SK-N-SH treated with all-trans-retinoic acid at 6 μM for 48 hours (cell line): ENCODE results near the gene SFPQ.

ENCODE experiments used
- ARNTL ChIP-seq: fragments of 450-650 bp; formaldehyde crosslinking; IDR thresholded peaks from 2 replicates; pipeline ENCODE4 v1.5.0; 2020; ENCODE audit warnings: low read depth, mild to moderate bottlenecking, moderate library complexity, borderline replicate concordance
- CSDC2 ChIP-seq: fragments of 250-450 bp; sonication (Bioruptor Pico); IDR thresholded peaks from 2 replicates; pipeline ENCODE4 v1.5.0; 2020; ENCODE audit warnings: mild to moderate bottlenecking, moderate library complexity
- ESRRG ChIP-seq: fragments of 250-450 bp; sonication (Bioruptor Pico); IDR thresholded peaks from 2 replicates; pipeline ENCODE4 v1.6.1; 2021; ENCODE audit warnings: mild to moderate bottlenecking
- PPARA ChIP-seq: fragments of 250-450 bp; sonication (Bioruptor Pico); IDR thresholded peaks from 2 replicates; pipeline ENCODE4 v1.5.0; 2020; ENCODE audit warnings: mild to moderate bottlenecking, borderline replicate concordance
- RARB ChIP-seq: fragments of 250-450 bp; sonication (Bioruptor Pico); IDR thresholded peaks from 2 replicates; pipeline ENCODE4 v1.8.0; 2021; ENCODE audit warnings: mild to moderate bottlenecking, moderate library complexity
- SNAI2 ChIP-seq: fragments of 250-450 bp; sonication (Bioruptor Pico); IDR thresholded peaks from 2 replicates; pipeline ENCODE4 v1.5.0; 2020; ENCODE audit warnings: mild to moderate bottlenecking, moderate library complexity
- ZC3H10 ChIP-seq: fragments of 250-450 bp; sonication (Bioruptor Pico); IDR thresholded peaks from 2 replicates; pipeline ENCODE4 v1.5.1; 2021; ENCODE audit warnings: mild to moderate bottlenecking, moderate library complexity
- ZFP3 ChIP-seq: fragments of 250-450 bp; sonication (Bioruptor Pico); IDR thresholded peaks from 2 replicates; pipeline ENCODE4 v1.5.0; 2020; ENCODE audit warnings: mild to moderate bottlenecking, moderate library complexity
- ZNF565 ChIP-seq: fragments of 450-650 bp; formaldehyde crosslinking; conservative IDR thresholded peaks from 2 replicates; pipeline ENCODE4 v1.5.0; 2020; ENCODE audit warnings: low read depth, mild to moderate bottlenecking, moderate library complexity
- TF ChIP-seq, protein P1 (sequence below): fragments of 250-450 bp; sonication (Bioruptor Pico); IDR thresholded peaks from 2 replicates; pipeline ENCODE4 v1.8.0; 2020; ENCODE audit warnings: mild to moderate bottlenecking, moderate library complexity, borderline replicate concordance
- TF ChIP-seq, protein P2 (sequence below): fragments of 250-450 bp; sonication (Bioruptor Pico); IDR thresholded peaks from 2 replicates; pipeline ENCODE4 v1.5.0; 2020; ENCODE audit warnings: mild to moderate bottlenecking, moderate library complexity
- TF ChIP-seq, protein P3 (sequence below): fragments of 250-450 bp; sonication (Bioruptor Pico); IDR thresholded peaks from 2 replicates; pipeline ENCODE4 v1.5.1; 2020; ENCODE audit warnings: low read depth, mild to moderate bottlenecking, moderate library complexity
- TF ChIP-seq, protein P4 (sequence below): fragments of 250-450 bp; sonication (Bioruptor Pico); IDR thresholded peaks from 2 replicates; pipeline ENCODE4 v1.5.1; 2021; ENCODE audit warnings: mild to moderate bottlenecking, moderate library complexity

DNA sequence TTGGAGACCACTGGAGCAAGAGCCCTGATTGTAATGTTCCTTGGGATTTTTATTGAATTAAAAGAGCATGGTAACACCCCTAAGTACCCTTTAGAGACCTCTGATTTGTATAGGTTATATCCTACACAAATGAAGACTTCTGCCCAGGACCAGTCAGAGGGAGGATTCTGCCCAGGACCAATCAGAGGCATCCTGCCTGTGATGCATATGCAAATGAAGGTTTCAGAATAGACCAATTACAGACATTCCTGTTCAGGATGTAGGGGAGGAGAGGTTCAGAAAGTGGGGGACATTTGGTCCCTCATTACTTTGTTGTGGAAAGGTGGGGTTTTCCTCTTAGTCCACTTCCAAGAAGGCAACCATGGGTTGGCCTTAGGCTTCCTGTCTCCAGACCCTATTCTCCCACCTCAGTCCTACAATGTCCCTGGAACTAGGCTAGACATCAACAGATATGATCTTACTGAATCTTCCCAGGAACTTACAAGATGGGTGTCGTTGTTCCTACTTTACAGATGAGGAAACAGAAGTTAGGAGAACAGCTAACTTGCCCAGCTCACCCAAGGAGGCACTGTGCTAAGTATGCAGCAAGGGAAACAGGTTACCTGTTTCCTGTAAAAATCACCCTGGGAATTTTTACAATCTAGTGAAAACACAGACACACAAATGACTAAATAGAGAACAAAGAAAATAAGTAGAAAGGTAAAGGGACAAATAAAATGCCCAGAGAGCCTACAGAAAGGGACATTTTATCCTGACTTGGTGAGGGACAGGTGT is 36.8 kb upstream of the SFPQ start:
- no peak for TF ChIP-seq RARB
- TF ChIP-seq, protein P1, sequence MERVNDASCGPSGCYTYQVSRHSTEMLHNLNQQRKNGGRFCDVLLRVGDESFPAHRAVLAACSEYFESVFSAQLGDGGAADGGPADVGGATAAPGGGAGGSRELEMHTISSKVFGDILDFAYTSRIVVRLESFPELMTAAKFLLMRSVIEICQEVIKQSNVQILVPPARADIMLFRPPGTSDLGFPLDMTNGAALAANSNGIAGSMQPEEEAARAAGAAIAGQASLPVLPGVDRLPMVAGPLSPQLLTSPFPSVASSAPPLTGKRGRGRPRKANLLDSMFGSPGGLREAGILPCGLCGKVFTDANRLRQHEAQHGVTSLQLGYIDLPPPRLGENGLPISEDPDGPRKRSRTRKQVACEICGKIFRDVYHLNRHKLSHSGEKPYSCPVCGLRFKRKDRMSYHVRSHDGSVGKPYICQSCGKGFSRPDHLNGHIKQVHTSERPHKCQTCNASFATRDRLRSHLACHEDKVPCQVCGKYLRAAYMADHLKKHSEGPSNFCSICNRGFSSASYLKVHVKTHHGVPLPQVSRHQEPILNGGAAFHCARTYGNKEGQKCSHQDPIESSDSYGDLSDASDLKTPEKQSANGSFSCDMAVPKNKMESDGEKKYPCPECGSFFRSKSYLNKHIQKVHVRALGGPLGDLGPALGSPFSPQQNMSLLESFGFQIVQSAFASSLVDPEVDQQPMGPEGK (CRISPR knock-in tag) = no peak
- no peak for TF ChIP-seq ESRRG
- no peak for TF ChIP-seq ZNF565 (CRISPR knock-in tag)
- no peak for TF ChIP-seq CSDC2 (CRISPR knock-in tag)
- no peak for TF ChIP-seq ZFP3 (CRISPR knock-in tag)
- TF ChIP-seq PPARA (CRISPR knock-in tag) = no peak
- no peak for TF ChIP-seq SNAI2 (CRISPR knock-in tag)
- TF ChIP-seq, protein P2, sequence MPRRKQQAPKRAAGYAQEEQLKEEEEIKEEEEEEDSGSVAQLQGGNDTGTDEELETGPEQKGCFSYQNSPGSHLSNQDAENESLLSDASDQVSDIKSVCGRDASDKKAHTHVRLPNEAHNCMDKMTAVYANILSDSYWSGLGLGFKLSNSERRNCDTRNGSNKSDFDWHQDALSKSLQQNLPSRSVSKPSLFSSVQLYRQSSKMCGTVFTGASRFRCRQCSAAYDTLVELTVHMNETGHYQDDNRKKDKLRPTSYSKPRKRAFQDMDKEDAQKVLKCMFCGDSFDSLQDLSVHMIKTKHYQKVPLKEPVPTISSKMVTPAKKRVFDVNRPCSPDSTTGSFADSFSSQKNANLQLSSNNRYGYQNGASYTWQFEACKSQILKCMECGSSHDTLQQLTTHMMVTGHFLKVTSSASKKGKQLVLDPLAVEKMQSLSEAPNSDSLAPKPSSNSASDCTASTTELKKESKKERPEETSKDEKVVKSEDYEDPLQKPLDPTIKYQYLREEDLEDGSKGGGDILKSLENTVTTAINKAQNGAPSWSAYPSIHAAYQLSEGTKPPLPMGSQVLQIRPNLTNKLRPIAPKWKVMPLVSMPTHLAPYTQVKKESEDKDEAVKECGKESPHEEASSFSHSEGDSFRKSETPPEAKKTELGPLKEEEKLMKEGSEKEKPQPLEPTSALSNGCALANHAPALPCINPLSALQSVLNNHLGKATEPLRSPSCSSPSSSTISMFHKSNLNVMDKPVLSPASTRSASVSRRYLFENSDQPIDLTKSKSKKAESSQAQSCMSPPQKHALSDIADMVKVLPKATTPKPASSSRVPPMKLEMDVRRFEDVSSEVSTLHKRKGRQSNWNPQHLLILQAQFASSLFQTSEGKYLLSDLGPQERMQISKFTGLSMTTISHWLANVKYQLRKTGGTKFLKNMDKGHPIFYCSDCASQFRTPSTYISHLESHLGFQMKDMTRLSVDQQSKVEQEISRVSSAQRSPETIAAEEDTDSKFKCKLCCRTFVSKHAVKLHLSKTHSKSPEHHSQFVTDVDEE (CRISPR knock-in tag) = no peak
- TF ChIP-seq, protein P3, sequence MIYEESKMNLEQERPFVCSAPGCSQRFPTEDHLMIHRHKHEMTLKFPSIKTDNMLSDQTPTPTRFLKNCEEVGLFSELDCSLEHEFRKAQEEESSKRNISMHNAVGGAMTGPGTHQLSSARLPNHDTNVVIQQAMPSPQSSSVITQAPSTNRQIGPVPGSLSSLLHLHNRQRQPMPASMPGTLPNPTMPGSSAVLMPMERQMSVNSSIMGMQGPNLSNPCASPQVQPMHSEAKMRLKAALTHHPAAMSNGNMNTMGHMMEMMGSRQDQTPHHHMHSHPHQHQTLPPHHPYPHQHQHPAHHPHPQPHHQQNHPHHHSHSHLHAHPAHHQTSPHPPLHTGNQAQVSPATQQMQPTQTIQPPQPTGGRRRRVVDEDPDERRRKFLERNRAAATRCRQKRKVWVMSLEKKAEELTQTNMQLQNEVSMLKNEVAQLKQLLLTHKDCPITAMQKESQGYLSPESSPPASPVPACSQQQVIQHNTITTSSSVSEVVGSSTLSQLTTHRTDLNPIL = no peak
- no peak for TF ChIP-seq ARNTL (CRISPR knock-in tag)
- TF ChIP-seq ZC3H10 (CRISPR knock-in tag) = no peak
- TF ChIP-seq, protein P4, sequence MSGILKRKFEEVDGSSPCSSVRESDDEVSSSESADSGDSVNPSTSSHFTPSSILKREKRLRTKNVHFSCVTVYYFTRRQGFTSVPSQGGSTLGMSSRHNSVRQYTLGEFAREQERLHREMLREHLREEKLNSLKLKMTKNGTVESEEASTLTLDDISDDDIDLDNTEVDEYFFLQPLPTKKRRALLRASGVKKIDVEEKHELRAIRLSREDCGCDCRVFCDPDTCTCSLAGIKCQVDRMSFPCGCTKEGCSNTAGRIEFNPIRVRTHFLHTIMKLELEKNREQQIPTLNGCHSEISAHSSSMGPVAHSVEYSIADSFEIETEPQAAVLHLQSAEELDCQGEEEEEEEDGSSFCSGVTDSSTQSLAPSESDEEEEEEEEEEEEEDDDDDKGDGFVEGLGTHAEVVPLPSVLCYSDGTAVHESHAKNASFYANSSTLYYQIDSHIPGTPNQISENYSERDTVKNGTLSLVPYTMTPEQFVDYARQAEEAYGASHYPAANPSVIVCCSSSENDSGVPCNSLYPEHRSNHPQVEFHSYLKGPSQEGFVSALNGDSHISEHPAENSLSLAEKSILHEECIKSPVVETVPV (CRISPR knock-in tag) = no peak
